Activated naive CD8-positive, alpha-beta T cell treated with anti-CD3 and anti-CD28 coated beads, Interleukin-2, amount 10 ng/mL, durations not matched to agents 7 days and 5 days (primary cell): ENCODE measurements around the gene RANBP9. TPM values are rescaled to one million over a fixed set of nuclear protein-coding genes. Genes with fewer than 3 reads are reported as not detected.

Experiments used
- ATAC-seq: fragments of 150-1000 bp; cut with Tn5 transposase; one replicate; pipeline ENCODE4 v1.10.0; 2021; ENCODE audit warnings: low read depth, moderate library complexity
- POLR2A ChIA-PET: fragments of 350-600 bp; sonication (Branson Sonifier 250); formaldehyde crosslinking; loops from one replicate; lab custom pipeline; 2021; ENCODE audit warnings: antibody characterized with exemption; lab: Charles Lee
- DNase-seq: peaks from one replicate; pipeline ENCODE4 v3.0.0; 2021
- H3K27ac Mint-ChIP-seq: one replicate; pipeline ENCODE4 v1.8.0; 2022; ENCODE audit warnings: mild to moderate bottlenecking, mixed read lengths
- H3K27me3 Mint-ChIP-seq: one replicate; pipeline ENCODE4 v1.8.0; 2022; ENCODE audit warnings: mild to moderate bottlenecking, moderate library complexity, mixed read lengths
- H3K36me3 Mint-ChIP-seq: one replicate; pipeline ENCODE4 v1.8.0; 2021; ENCODE audit warnings: mild to moderate bottlenecking, mixed read lengths
- H3K4me1 Mint-ChIP-seq: one replicate; pipeline ENCODE4 v1.8.0; 2021; ENCODE audit warnings: mixed read lengths
- H3K4me3 Mint-ChIP-seq: one replicate; pipeline ENCODE4 v1.8.0; 2022; ENCODE audit warnings: mild to moderate bottlenecking, moderate library complexity, mixed read lengths
- H3K9me3 Mint-ChIP-seq: one replicate; pipeline ENCODE4 v1.8.0; 2021; ENCODE audit warnings: mixed read lengths
- total RNA-seq, 2 experiments: library from RNA; stranded (reverse); gene quantifications; one replicate each; pipeline ENCODE4 v1.2.3, GENCODE V29; 2021

RANBP9 gene
- total RNA-seq, 2 experiments from 2014 or later, result 55.3 to 56.3 TPM

DNA sequence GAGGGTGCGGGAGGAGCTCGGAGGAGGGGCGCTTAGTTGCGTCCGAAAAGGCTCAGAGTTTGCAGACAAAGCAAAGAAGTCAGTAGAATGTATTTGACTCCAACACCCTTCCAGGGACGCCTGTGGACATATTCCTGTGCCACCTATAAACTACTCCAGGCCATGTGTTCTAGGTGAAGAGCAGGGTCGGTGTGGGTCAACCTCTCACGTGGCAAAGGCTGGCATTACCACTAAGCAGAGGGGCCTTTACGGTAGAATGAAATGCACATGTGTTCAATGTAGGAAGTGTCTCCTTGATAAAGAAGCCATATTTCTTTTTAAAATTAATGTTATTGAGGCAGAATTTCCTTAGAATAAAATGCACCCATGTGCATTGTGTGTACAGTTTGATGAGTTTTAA lies 121.8 kb downstream of the RANBP9 start:
- no peaks in the 10 kb centered on the region for H3K27me3 Mint-ChIP-seq
- no peak overlapping the region for H3K4me3 Mint-ChIP-seq
- H3K4me1 Mint-ChIP-seq, result no peaks in the 10 kb centered on the region
- H3K36me3 Mint-ChIP-seq, result peaks cover 18% of the 10 kb centered on the region
- no peaks in the 10 kb centered on the region for H3K9me3 Mint-ChIP-seq
- no peak overlapping the region for H3K27ac Mint-ChIP-seq
- DNase-seq, result no peak
- POLR2A ChIA-PET, result no interaction called here
- no peak for ATAC-seq

- Mint-ChIP-seq H3K27me3 (no peaks in the 10 kb centered on the region), H3K4me1 (no peaks in the 10 kb centered on the region), H3K27ac (no peak overlapping the region), H3K4me3 (no peak overlapping the region), H3K36me3 (peaks cover 22% of the 10 kb centered on the region), H3K9me3 (no peaks in the 10 kb centered on the region)
- DNase-seq, result no peak
- ATAC-seq, result no peak
- POLR2A ChIA-PET, result no interaction called here
Measured at GRCh38 chr6:13586603-13587542, 124.8 kb downstream of the RANBP9 start.

DNA sequence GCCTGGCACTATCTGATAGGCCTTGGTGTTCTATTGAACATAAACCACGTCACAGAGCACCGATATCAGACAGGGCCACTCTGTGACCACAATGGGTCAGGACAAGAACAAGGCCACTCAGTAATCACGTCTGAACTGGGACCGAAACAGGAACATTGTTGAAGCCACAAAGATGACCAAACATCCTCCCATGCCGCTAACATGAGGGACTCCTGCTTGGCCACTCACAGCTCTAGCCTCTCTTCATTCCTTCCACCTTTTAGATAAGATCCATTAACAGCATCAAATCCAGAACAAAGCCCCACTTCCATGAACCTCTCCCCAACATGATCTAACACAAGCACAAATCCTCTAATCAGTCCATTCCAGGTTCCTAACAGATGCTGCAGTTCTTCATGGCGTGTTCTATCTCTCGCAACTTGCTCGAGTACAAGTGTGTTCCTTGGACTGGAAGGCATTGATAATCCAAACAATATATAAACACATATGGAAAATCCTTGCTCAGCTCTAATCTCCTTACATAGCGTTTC lies 129.9 kb downstream of the RANBP9 start:
- POLR2A ChIA-PET, result no interaction called here
- Mint-ChIP-seq H3K27me3 (no peaks in the 10 kb centered on the region), H3K36me3 (peaks cover 40% of the 10 kb centered on the region), H3K4me3 (no peak overlapping the region), H3K4me1 (no peaks in the 10 kb centered on the region), H3K9me3 (no peaks in the 10 kb centered on the region), H3K27ac (no peak overlapping the region)
- ATAC-seq (no peak), DNase-seq (no peak)

DNA sequence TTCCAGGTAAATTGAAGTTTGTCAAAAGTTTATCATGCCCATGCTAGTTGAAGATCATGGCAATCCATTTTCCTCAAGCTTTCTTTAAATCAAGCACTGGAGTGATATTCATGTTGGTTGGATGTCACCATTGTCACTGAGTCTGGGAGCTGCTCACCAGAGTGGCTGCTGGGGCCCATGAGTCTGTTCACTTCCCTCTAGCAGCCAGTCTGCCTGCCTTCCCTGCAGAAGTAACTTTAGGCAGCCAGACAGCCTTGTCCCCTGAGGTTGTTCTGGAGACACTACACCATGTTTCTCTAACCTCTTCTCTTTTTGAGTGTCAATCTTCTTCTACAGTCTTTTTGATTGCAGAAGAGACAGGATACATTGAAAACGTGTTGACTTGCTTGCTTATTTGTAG lies 131.7 kb downstream of the RANBP9 start:
- POLR2A ChIA-PET, result no interaction called here
- Mint-ChIP-seq H3K27me3 (no peaks in the 10 kb centered on the region), H3K36me3 (peaks cover 29% of the 10 kb centered on the region), H3K4me3 (no peak overlapping the region), H3K4me1 (peaks cover 11% of the 10 kb centered on the region), H3K9me3 (no peaks in the 10 kb centered on the region), H3K27ac (no peak overlapping the region)
- no peak for DNase-seq
- ATAC-seq, result no peak

GRCh38 chr6:13577926-13578325 lies 133.7 kb downstream of the RANBP9 start:
- Mint-ChIP-seq H3K9me3 (no peaks in the 10 kb centered on the region), H3K36me3 (peaks cover 23% of the 10 kb centered on the region), H3K4me3 (no peak overlapping the region), H3K27ac (no peak overlapping the region), H3K4me1 (peaks cover 19% of the 10 kb centered on the region), H3K27me3 (no peaks in the 10 kb centered on the region)
- ATAC-seq (no peak), DNase-seq (no peak)
- POLR2A ChIA-PET, result no interaction called here

DNA sequence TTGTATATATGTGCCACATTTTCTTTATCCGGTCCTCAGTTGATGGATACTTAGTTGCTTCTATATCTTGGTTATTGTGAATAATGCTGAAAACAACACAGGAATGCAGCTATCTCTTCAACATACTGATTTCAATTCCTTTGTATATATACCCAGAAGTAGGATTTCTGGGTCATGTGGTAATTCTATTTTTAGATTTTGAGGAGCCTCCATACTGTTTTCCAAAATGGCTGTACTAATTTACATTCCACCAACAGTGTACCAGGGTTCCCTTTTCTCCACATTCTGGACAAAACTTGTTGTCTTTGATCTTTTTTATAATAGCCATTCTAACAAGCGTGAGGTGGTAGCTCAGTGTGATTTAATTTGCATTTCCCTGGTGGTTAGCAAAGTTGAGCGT lies 135.6 kb downstream of the RANBP9 start:
- H3K36me3 Mint-ChIP-seq, result peaks cover 28% of the 10 kb centered on the region
- H3K27ac Mint-ChIP-seq, result no peak overlapping the region
- peak overlapping the region; percentile 36 for H3K4me3 Mint-ChIP-seq
- no peaks in the 10 kb centered on the region for H3K9me3 Mint-ChIP-seq
- ATAC-seq, result no peak
- no peaks in the 10 kb centered on the region for H3K27me3 Mint-ChIP-seq
- H3K4me1 Mint-ChIP-seq, result peaks cover 23% of the 10 kb centered on the region
- no peak for DNase-seq
- POLR2A ChIA-PET, result interaction anchor here (1.1 to 1.6 kb wide), 2 partner anchors 132 to 135 kb away, joined by 3 to 6 read pairs; partner anchors contain the start of gene RANBP9

DNA sequence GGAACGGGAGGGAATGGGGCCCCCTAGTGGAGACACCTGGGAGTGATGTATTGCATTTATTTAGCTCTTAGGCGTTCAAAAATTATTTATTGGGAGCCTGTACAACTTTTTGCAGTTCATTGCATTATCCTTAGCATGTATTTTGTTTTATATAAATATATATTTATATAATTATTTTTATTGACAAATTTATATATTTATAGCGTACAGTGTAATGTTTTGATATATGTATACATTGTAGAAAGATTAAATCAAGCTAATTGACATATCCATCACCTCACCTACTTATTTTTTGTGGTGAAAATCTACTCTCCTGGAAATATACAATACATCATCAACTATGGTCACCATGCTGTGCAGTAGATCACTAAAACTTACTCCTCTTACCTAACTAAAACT lies 136.3 kb downstream of the RANBP9 start:
- Mint-ChIP-seq H3K4me1 (peaks cover 23% of the 10 kb centered on the region), H3K27me3 (no peaks in the 10 kb centered on the region), H3K4me3 (peak overlapping the region; percentile 100), H3K9me3 (no peaks in the 10 kb centered on the region), H3K36me3 (peaks cover 22% of the 10 kb centered on the region), H3K27ac (peak overlapping the region; percentile 99)
- POLR2A ChIA-PET, result interaction anchor here (0.5 to 3.9 kb wide), 27 partner anchors 15 to 273 kb away, joined by 3 to 36 read pairs (median 4); partner anchors contain the start of genes GFOD1, NOL7, RANBP9 and TBC1D7
- ATAC-seq (no peak), DNase-seq (no peak)

GRCh38 chr6:13574571-13575376 lies 136.9 kb downstream of the RANBP9 start, which contains the start of gene SIRT5:
SIRT5 (plus strand) TSS chr6:13574601; CDS start chr6:13584111, 9,510 bp downstream.
- Mint-ChIP-seq H3K27ac (peak within 1 kb of the TSS; percentile 99), H3K4me1 (peaks cover 23% of the 10 kb centered on the region), H3K36me3 (peaks cover 17% of the 10 kb centered on the region), H3K4me3 (peak within 1 kb of the TSS; percentile 100), H3K27me3 (no peaks in the 10 kb centered on the region), H3K9me3 (no peaks in the 10 kb centered on the region)
- DNase-seq, result peak; percentile 83
- ATAC-seq, result peak; percentile 70
- POLR2A ChIA-PET, result interaction anchor here (0.6 to 3.9 kb wide), 34 partner anchors 14 to 425 kb away, joined by 3 to 36 read pairs (median 4); partner anchors contain the start of genes GFOD1, NOL7, RANBP9 and TBC1D7

DNA sequence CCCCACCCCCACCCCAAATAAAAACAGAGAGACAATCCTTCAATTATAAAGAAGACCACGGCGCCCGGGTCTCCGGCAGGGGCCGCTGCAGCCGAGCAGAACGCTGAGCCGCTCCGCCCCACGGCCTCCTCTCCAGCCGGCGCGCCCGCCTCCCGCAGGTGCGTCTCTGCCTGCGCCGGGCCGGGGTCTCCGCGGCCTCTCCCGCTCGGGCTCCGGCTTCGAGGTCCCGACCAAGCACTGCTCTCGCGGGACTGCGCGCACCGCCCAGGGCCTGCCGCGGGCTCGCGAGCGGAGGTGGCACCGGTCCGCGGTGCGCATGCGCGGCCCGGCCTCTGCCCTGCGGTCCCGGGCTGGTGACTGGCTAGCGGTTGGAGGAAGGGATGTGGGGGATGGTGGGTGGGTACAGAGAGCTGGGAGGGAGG lies 137.5 kb downstream of the RANBP9 start:
- POLR2A ChIA-PET, result interaction anchor here (0.6 to 3.9 kb wide), 28 partner anchors 12 to 258 kb away, joined by 3 to 36 read pairs (median 4); partner anchors contain the start of genes GFOD1, NOL7, RANBP9 and TBC1D7
- Mint-ChIP-seq H3K27me3 (no peaks in the 10 kb centered on the region), H3K27ac (peak overlapping the region; percentile 99), H3K4me3 (peak overlapping the region; percentile 100), H3K4me1 (peaks cover 23% of the 10 kb centered on the region), H3K9me3 (no peaks in the 10 kb centered on the region), H3K36me3 (peaks cover 17% of the 10 kb centered on the region)
- DNase-seq, result peak; percentile 95
- peak; percentile 84 for ATAC-seq

DNA sequence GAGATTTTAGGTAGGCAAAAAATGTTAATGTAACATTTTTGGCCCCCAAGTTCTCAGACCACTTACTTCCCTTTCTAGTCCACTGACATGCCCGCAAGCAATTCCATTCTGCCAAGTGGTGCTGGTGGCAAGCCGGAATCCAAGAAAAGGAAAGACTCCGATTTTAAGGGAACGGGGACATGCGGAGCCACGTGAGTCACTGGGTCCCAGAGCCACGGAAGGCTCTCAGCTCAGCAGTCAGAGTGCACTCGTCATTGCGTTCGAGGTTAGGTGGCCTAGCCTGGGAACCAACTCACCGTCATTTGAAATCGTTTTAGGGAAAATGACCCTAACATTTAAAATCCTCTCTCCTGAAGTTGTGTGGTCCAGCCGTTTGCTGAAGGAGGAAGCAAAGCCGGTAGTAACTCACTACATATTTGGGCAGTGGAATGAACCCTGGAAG lies 137.9 kb downstream of the RANBP9 start:
- no peaks in the 10 kb centered on the region for H3K27me3 Mint-ChIP-seq
- DNase-seq (peak; percentile 33), ATAC-seq (no peak)
- peak overlapping the region; percentile 84 for H3K27ac Mint-ChIP-seq
- H3K4me1 Mint-ChIP-seq, result peaks cover 23% of the 10 kb centered on the region
- H3K4me3 Mint-ChIP-seq, result peak overlapping the region; percentile 100
- peaks cover 14% of the 10 kb centered on the region for H3K36me3 Mint-ChIP-seq
- H3K9me3 Mint-ChIP-seq, result no peaks in the 10 kb centered on the region
- POLR2A ChIA-PET, result interaction anchor here (0.8 to 3.9 kb wide), 11 partner anchors 12 to 245 kb away, joined by 3 to 36 read pairs (median 4); partner anchors contain the start of genes GFOD1, NOL7 and TBC1D7

GRCh38 chr6:13572951-13573654 lies 138.5 kb downstream of the RANBP9 start:
- H3K4me3 Mint-ChIP-seq, result peak overlapping the region; percentile 100
- POLR2A ChIA-PET, result interaction anchor here (1.0 to 3.9 kb wide), 6 partner anchors 11 to 245 kb away, joined by 3 to 36 read pairs (median 14); partner anchors contain the start of genes GFOD1, NOL7 and TBC1D7
- no peak for ATAC-seq
- peaks cover 2% of the 10 kb centered on the region for H3K27me3 Mint-ChIP-seq
- H3K36me3 Mint-ChIP-seq, result peaks cover 12% of the 10 kb centered on the region
- DNase-seq, result no peak
- no peaks in the 10 kb centered on the region for H3K9me3 Mint-ChIP-seq
- H3K27ac Mint-ChIP-seq, result peak overlapping the region; percentile 84
- peaks cover 23% of the 10 kb centered on the region for H3K4me1 Mint-ChIP-seq

DNA sequence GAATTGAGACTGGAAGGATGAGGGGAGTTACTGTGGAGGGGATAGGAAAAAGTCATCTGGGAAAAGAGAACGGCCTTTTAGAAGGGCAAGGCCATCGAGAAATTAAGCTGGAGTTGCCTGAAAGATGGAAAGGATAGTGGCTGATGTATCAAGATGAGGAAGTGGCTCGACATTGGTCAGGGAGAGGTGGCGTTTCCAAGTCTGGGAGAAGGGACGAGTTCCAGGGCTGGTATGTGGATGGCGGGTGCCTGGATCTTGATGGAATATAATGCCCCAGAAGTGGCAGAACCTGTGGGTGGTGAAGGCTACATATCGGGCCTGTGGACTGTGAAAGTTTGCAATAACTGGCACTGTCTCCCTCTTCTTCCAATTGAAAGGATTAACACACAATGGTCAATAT lies 139.4 kb downstream of the RANBP9 start:
- Mint-ChIP-seq H3K27ac (no peak overlapping the region), H3K4me1 (peaks cover 23% of the 10 kb centered on the region), H3K36me3 (peaks cover 7% of the 10 kb centered on the region), H3K27me3 (peaks cover 2% of the 10 kb centered on the region), H3K4me3 (no peak overlapping the region), H3K9me3 (no peaks in the 10 kb centered on the region)
- no peak for DNase-seq
- ATAC-seq, result no peak
- POLR2A ChIA-PET, result interaction anchor here (3.9 kb wide), 1 partner anchor 43 kb away, joined by 36 read pairs; the partner anchor contains the start of gene NOL7
